C4-2B (cell line): ENCODE results near the gene PKMYT1.

Experiments used
- H3K27ac ChIP-seq: fragments of 450-650 bp; 2 replicates; pipeline ENCODE4 v1.5.1; 2017
- CTCF ChIP-seq: fragments of 450-650 bp; conservative IDR thresholded peaks from 2 replicates; pipeline ENCODE4 v1.5.1; 2017; ENCODE audit warnings: mild to moderate bottlenecking
- ZFX ChIP-seq: fragments of 450-650 bp; IDR thresholded peaks from 2 replicates; pipeline ENCODE4 v1.6.1; 2017

PKMYT1 gene

GRCh38 chr16:3009568-3010390 is 29.5 kb upstream of the PKMYT1 start:
- peak overlapping the region; percentile 25; the same call in 1 of the 2 replicates for H3K27ac ChIP-seq
- TF ChIP-seq ZFX (no peak), CTCF (no peak)

GRCh38 chr16:3008690-3009037 is 28.4 kb upstream of the PKMYT1 start:
- no peak overlapping the region for H3K27ac ChIP-seq
- no peak for TF ChIP-seq CTCF
- TF ChIP-seq ZFX = no peak

- TF ChIP-seq CTCF = no peak
- TF ChIP-seq ZFX = no peak
- no peak overlapping the region for H3K27ac ChIP-seq
Measured at GRCh38 chr16:3007957-3008689, 27.9 kb upstream of the PKMYT1 start.

- no peak overlapping the region for H3K27ac ChIP-seq
- TF ChIP-seq CTCF (no peak), ZFX (no peak)
Measured at GRCh38 chr16:3007059-3007956, 27.1 kb upstream of the PKMYT1 start.

- H3K27ac ChIP-seq = peak overlapping the region; percentile 50
- TF ChIP-seq CTCF (no peak), ZFX (no peak)
Measured at GRCh38 chr16:3004781-3005284, 24.6 kb upstream of the PKMYT1 start.

- peak overlapping the region; percentile 50; the same call in 1 of the 2 replicates for H3K27ac ChIP-seq
- TF ChIP-seq ZFX = peak; percentile 41; the same call in 1 of the 2 replicates
- no peak for TF ChIP-seq CTCF
Measured at GRCh38 chr16:3004319-3004718, 24.1 kb upstream of the PKMYT1 start.
